ENCODE data around the gene MYO7A.

Gene MYO7A

GRCh38 chr11:77193911-77194830, 66.1 kb downstream of the MYO7A start:
- no peak for TF ChIP-seq CTCF (IDR thresholded peaks at IDR 0.05; ENCODE audit: insufficient read depth, low read depth, low read length, missing control alignments)
- no peak overlapping the region for H3K4me3 ChIP-seq (ENCODE audit: low read depth, low read length)
- no peak for DNase-seq (ENCODE audit: low read depth)

DNA sequence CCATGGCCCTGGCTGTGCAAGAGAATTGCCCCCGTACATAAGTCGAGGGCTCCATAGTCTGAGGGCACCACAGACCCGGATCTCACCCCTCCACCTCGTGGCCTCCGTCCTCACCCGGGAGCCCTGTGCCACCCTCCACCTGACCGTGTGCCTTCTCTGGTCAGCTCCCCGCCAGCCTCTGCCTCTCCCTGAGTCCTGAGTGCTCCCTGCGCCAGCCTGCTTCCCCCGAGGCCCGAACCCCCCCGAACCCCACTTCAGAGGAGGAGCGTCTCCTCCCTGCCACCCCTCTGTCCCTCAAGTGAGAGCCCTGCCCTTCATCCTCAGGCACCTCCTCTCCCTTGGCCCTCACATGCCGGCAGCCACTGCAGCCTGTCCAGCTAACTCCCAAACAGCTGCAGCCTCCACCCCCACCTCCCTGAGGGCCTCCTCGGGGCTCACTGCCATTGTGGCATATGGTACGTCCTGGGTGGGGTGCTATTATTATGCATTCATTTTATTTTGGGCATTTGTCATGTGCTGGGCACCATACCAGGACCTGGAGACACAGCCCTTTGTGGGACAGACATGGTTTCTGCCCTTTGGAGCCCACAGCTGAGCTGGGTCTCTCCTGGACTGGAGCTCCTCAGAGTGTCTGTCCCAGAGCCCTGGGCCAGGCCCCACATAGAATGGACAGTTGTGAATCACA, 67.2 kb downstream of the MYO7A start:
- H3K4me3 ChIP-seq (ENCODE audit: low read depth, low read length): no peak overlapping the region
- DNase-seq (ENCODE audit: low read depth): no peak
- no peak for TF ChIP-seq CTCF (IDR thresholded peaks at IDR 0.05; ENCODE audit: insufficient read depth, low read depth, low read length, missing control alignments)

DNA sequence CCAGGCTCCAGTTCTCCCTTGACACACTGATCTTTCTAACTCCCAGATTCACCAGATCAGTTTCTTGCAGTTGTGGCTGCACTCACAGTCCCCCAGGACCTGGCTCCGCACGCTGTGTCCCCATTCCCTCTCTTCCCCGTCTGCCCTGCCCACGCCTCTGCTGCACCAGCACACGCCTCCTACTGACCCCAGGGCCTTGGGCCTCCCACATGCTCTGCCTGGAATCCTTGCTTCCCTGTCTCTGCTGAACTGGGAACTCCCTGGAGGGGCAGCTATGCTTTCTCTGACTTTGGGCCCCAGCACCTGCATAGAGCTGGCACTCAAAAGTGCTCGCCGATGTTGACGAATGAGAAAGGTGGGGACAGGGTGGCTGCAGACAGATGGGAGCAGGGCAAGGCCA, 68.9 kb downstream of the MYO7A start:
- DNase-seq (ENCODE audit: low read depth): no peak
- no peak overlapping the region for H3K4me3 ChIP-seq (ENCODE audit: low read depth, low read length)
- no peak for TF ChIP-seq CTCF (IDR thresholded peaks at IDR 0.05; ENCODE audit: insufficient read depth, low read depth, low read length, missing control alignments)

- TF ChIP-seq CTCF (IDR thresholded peaks at IDR 0.05; ENCODE audit: insufficient read depth, low read depth, low read length, missing control alignments): no peak
- DNase-seq (ENCODE audit: low read depth): no peak
- H3K4me3 ChIP-seq (ENCODE audit: low read depth, low read length): no peak overlapping the region
Measured at GRCh38 chr11:77197626-77198320, 69.7 kb downstream of the MYO7A start.

DNA sequence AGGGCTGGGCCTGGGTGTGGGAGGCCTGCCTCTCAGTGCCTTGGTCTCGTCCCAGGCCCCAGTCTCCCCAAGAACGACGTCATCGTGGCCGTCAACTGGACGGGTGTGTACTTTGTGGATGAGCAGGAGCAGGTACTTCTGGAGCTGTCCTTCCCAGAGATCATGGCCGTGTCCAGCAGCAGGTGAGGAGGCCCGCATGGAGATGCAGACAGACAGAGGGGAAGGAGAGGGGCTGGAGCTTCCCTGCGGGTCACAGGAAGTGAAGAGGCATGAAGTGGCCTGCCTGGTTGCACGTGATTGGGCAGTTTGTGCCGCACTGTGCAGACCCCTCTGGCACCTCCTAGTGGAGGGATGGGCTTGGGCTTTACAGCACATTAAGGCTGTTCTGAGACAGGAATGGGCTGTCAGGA, 70.4 kb downstream of the MYO7A start:
- peak; percentile 42 for TF ChIP-seq CTCF (IDR thresholded peaks at IDR 0.05; ENCODE audit: insufficient read depth, low read depth, low read length, missing control alignments)
- DNase-seq (ENCODE audit: low read depth): peak; percentile 52
- no peak overlapping the region for H3K4me3 ChIP-seq (ENCODE audit: low read depth, low read length)

GRCh38 chr11:77199137-77199745, 71.2 kb downstream of the MYO7A start:
- no peak for DNase-seq (ENCODE audit: low read depth)
- no peak for TF ChIP-seq CTCF (IDR thresholded peaks at IDR 0.05; ENCODE audit: insufficient read depth, low read depth, low read length, missing control alignments)
- H3K4me3 ChIP-seq (ENCODE audit: low read depth, low read length): no peak overlapping the region
